HCT116 (cell line): Measurements from ENCODE around the gene APBA2. TPM values are rescaled to one million over a fixed set of nuclear protein-coding genes. Genes with fewer than 3 reads are reported as not detected.

Experiments used
- ATAC-seq: fragments of 200-7000 bp; cut with Tn5 transposase; 2 replicates; pipeline ENCODE4 v1.9.1; 2020; ENCODE audit warnings: mild to moderate bottlenecking, moderate library complexity
- BruUV-seq: library from RNA; stranded (reverse); fragments of 400-500 nt; replicated peaks from 2 replicates; lab custom pipeline; 2021; lab: Mats Ljungman, UMichigan
- CTCF ChIA-PET: fragments of 300-600 bp; sonication (Branson Sonifier 250); formaldehyde crosslinking; loops from one replicate; lab custom pipeline; 2021; ENCODE audit warnings: antibody characterized with exemption; lab: Charles Lee
- POLR2A ChIA-PET: fragments of 300-600, 350-600 bp; sonication (Branson Sonifier 250); formaldehyde crosslinking; loops from one replicate; lab custom pipeline; 2021; ENCODE audit warnings: antibody characterized with exemption; lab: Charles Lee
- RAD21 ChIA-PET, 2 experiments: fragments of 300-600 bp; sonication (Branson Sonifier 250); formaldehyde crosslinking; loops; one replicate each; lab custom pipeline; 2023; ENCODE audit warnings: low total read pairs in 2 of 2; ENCODE audit not compliant: uncharacterized antibody in 2 of 2, unreplicated experiment in 2 of 2, low non-redundant PET in 1 of 2; lab: Charles Lee
- DNase-seq: peaks from one replicate; pipeline ENCODE4 v3.0.0-alpha.2; 2010; ENCODE audit warnings: low read depth, low spot score
- H2AFZ ChIP-seq: fragments of 200-600 bp; shearing (Covaris generic), sonication (generic); 2 replicates; pipeline ENCODE4 v1.6.1; 2017; ENCODE audit warnings: low read depth, mixed run types, mixed read lengths, antibody characterized with exemption, low read length; ENCODE audit not compliant: poor library complexity, severe bottlenecking
- H3K27ac ChIP-seq: 2 replicates; pipeline ENCODE4 v1.5.1; 2012; ENCODE audit warnings: low read depth, low read length
- H3K27me3 ChIP-seq: fragments of 200-600 bp; sonication (generic); 2 replicates; pipeline ENCODE4 v1.6.1; 2016; ENCODE audit warnings: mixed run types, low read length, mixed read lengths; ENCODE audit not compliant: insufficient read depth
- H3K36me3 ChIP-seq, 2 experiments: fragments of 200-500 bp in 1 of 2; fragments of 200-600 bp in 1 of 2; sonication (Bioruptor generic) in 1 of 2; sonication (generic) in 1 of 2; 2 replicates each; pipeline versions ENCODE4 v1.5.1 to v1.6.1; 2014 to 2016; ENCODE audit warnings: low read length in 2 of 2, inconsistent platforms in 1 of 2, mixed read lengths in 1 of 2, mixed run types in 1 of 2; ENCODE audit not compliant: insufficient read depth in 2 of 2, control insufficient read depth in 1 of 2
- H3K4me1 ChIP-seq, 2 experiments: fragments of 200-600 bp in 1 of 2; sonication (generic) in 1 of 2; 2 replicates each; pipeline versions ENCODE4 v1.5.1 to v1.6.1; 2012 to 2017; ENCODE audit warnings: low read length in 2 of 2, inconsistent platforms in 1 of 2, mild to moderate bottlenecking in 1 of 2, mixed read lengths in 1 of 2, mixed run types in 1 of 2, moderate library complexity in 1 of 2; ENCODE audit not compliant: insufficient read depth in 2 of 2, control insufficient read depth in 1 of 2
- H3K4me2 ChIP-seq: fragments of 200-600 bp; sonication (generic); 2 replicates; pipeline ENCODE4 v1.6.1; 2017; ENCODE audit warnings: mixed run types, low read length, mixed read lengths
- H3K4me3 ChIP-seq, 2 experiments: fragments of 200-600 bp in 1 of 2; sonication (generic) in 1 of 2; replicated peaks in 1 of 2; 2 replicates each; pipeline ENCODE4 v1.5.1; 2011 to 2016; ENCODE audit warnings: low read length in 2 of 2, control low read depth in 1 of 2, low read depth in 1 of 2, mild to moderate bottlenecking in 1 of 2, mixed read lengths in 1 of 2, mixed run types in 1 of 2
- H3K79me2 ChIP-seq: fragments of 200-600 bp; sonication (generic); 2 replicates; pipeline ENCODE4 v1.6.1; 2017; ENCODE audit warnings: mild to moderate bottlenecking, mixed run types, low read length, moderate library complexity, mixed read lengths; ENCODE audit not compliant: insufficient read depth
- H3K9ac ChIP-seq: fragments of 200-600 bp; sonication (generic); 2 replicates; pipeline ENCODE4 v1.6.1; 2016; ENCODE audit warnings: low read length, mixed read lengths
- H3K9me2 ChIP-seq: fragments of 200-600 bp; sonication (generic), shearing (Covaris generic); 2 replicates; pipeline ENCODE4 v1.6.1; 2017; ENCODE audit warnings: mixed run types, mild to moderate bottlenecking, moderate library complexity; ENCODE audit not compliant: insufficient read depth
- H3K9me3 ChIP-seq, 2 experiments: fragments of 200-500 bp in 1 of 2; fragments of 200-600 bp in 1 of 2; sonication (Bioruptor generic) in 1 of 2; sonication (generic) in 1 of 2; 2 replicates each; pipeline ENCODE4 v1.6.1; 2014 to 2017; ENCODE audit warnings: low read length in 2 of 2, mixed read lengths in 2 of 2, inconsistent platforms in 1 of 2, low read depth in 1 of 2, mild to moderate bottlenecking in 1 of 2, mixed run types in 1 of 2, moderate library complexity in 1 of 2; ENCODE audit not compliant: control insufficient read depth in 1 of 2, insufficient read depth in 1 of 2
- H4K20me1 ChIP-seq: fragments of 200-600 bp; sonication (generic), shearing (Covaris generic); 2 replicates; pipeline ENCODE4 v1.6.1; 2017; ENCODE audit warnings: mixed run types, mild to moderate bottlenecking, moderate library complexity; ENCODE audit not compliant: insufficient read depth
- ATF3 ChIP-seq: IDR thresholded peaks from 2 replicates; pipeline ENCODE4 v1.6.1; 2012
- CBX3 ChIP-seq: IDR thresholded peaks from 2 replicates; pipeline ENCODE4 v1.6.1; 2012; ENCODE audit warnings: low read depth
- CEBPB ChIP-seq: IDR thresholded peaks from 2 replicates; pipeline ENCODE4 v1.6.1; 2012; ENCODE audit warnings: low read depth
- CTCF ChIP-seq, 3 experiments: fragments of 200-600 bp in 1 of 3; sonication (generic) in 1 of 3; IDR thresholded peaks in 2 of 3; conservative IDR thresholded peaks in 1 of 3; 2 replicates each; pipeline ENCODE4 v1.5.1; 2012 to 2017; ENCODE audit warnings: low read depth in 2 of 3, low read length in 2 of 3, antibody characterized with exemption in 1 of 3, borderline replicate concordance in 1 of 3, control low read depth in 1 of 3, mild to moderate bottlenecking in 1 of 3, mixed read lengths in 1 of 3, mixed run types in 1 of 3, moderate library complexity in 1 of 3; ENCODE audit not compliant: insufficient read depth in 1 of 3
- ELF1 ChIP-seq: IDR thresholded peaks from 2 replicates; pipeline ENCODE4 v1.6.1; 2012; ENCODE audit warnings: low read depth, borderline replicate concordance
- EZH2 ChIP-seq: fragments of 200-600 bp; sonication (generic); IDR thresholded peaks from 2 replicates; pipeline ENCODE4 v1.6.1; 2017; ENCODE audit warnings: antibody characterized with exemption, mixed run types
- EZH2phosphoT487 ChIP-seq: fragments of 200-600 bp; IDR thresholded peaks from 2 replicates; pipeline ENCODE4 v1.6.1; 2018; ENCODE audit warnings: antibody characterized with exemption, borderline replicate concordance
- FOSL1 ChIP-seq: IDR thresholded peaks from 2 replicates; pipeline ENCODE4 v1.6.1; 2012; ENCODE audit warnings: low read depth
- POLR2A ChIP-seq: IDR thresholded peaks from 2 replicates; pipeline ENCODE4 v1.7.0; 2011; ENCODE audit warnings: borderline replicate concordance; ENCODE audit not compliant: insufficient read depth, insufficient read length; ENCODE audit errors: extremely low read depth
- POLR2AphosphoS5 ChIP-seq: IDR thresholded peaks from 2 replicates; pipeline ENCODE4 v1.6.1; 2011; ENCODE audit warnings: mild to moderate bottlenecking, low read depth, low read length, moderate library complexity
- RAD21 ChIP-seq: IDR thresholded peaks from 2 replicates; pipeline ENCODE4 v1.6.1; 2012; ENCODE audit warnings: low read depth, mild to moderate bottlenecking
- SIN3A ChIP-seq: IDR thresholded peaks from 2 replicates; pipeline ENCODE4 v1.6.1; 2012; ENCODE audit warnings: low read depth
- SP1 ChIP-seq: IDR thresholded peaks from 2 replicates; pipeline ENCODE4 v1.6.1; 2012; ENCODE audit warnings: low read depth
- SRF ChIP-seq: IDR thresholded peaks from 2 replicates; pipeline ENCODE4 v1.6.1; 2012; ENCODE audit warnings: low read depth
- TCF7L2 ChIP-seq: IDR thresholded peaks from 2 replicates; pipeline ENCODE4 v1.7.0; 2011; ENCODE audit warnings: borderline replicate concordance, inconsistent platforms; ENCODE audit not compliant: insufficient read depth, insufficient read length; ENCODE audit errors: extremely low read depth
- YY1 ChIP-seq: IDR thresholded peaks from 2 replicates; pipeline ENCODE4 v1.6.1; 2011; ENCODE audit warnings: low read length, low read depth, moderate library complexity, mild to moderate bottlenecking; ENCODE audit not compliant: insufficient replicate concordance; ENCODE audit errors: extremely low read depth
- ZNF274 ChIP-seq: fragments of 200-500 bp; sonication (Bioruptor generic); IDR thresholded peaks from 2 replicates; pipeline ENCODE4 v1.6.1; 2014; ENCODE audit warnings: mild to moderate bottlenecking, low read depth, low read length, inconsistent platforms
- intact Hi-C: fragments of 100-400 bp; cut with micrococcal nuclease; formaldehyde crosslinking; loops from 2 replicates; pipeline ENCODE4 v1.10.0; 2022
- total RNA-seq: library from RNA; stranded (reverse); gene quantifications from one replicate; pipeline ENCODE4 v1.2.1, GENCODE V29; 2021; ENCODE audit not compliant: unreplicated experiment
- TF ChIP-seq, protein P1 (sequence below): IDR thresholded peaks from 2 replicates; pipeline ENCODE4 v1.6.1; 2012

The APBA2 gene
- total RNA-seq, 1 experiment from 2014 or later = 0.47 TPM

GRCh38 chr15:28981351-28981720 is 95.6 kb downstream of the APBA2 start:
- Histone ChIP-seq H3K4me3 (no peak overlapping the region), H2AFZ (no peak overlapping the region), H4K20me1 (no peaks in the 10 kb centered on the region), H3K27ac (no peak overlapping the region)
- BruUV-seq = no TSS peak
- CTCF ChIA-PET = no interaction called here
- TF ChIP-seq EZH2 (no peak), TCF7L2 (no peak), ELF1 (no peak), CTCF (IDR thresholded peaks at IDR 0.05 in 2 of 3, conservative IDR thresholded peaks at IDR 0.05 in 1 of 3; ENCODE audit: borderline replicate concordance in 1 of 3, insufficient read depth in 1 of 3, low read depth in 2 of 3, low read length in 2 of 3) (no peak), ZNF274 (no peak), YY1 (no peak), CEBPB (no peak), EZH2phosphoT487 (no peak), FOSL1 (no peak), CBX3 (no peak), SRF (no peak), SIN3A (no peak), ATF3 (no peak), POLR2A (no peak), SP1 (no peak), POLR2AphosphoS5 (no peak), RAD21 (no peak)
- TF ChIP-seq, protein P1, sequence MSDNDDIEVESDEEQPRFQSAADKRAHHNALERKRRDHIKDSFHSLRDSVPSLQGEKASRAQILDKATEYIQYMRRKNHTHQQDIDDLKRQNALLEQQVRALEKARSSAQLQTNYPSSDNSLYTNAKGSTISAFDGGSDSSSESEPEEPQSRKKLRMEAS = no peak
- TF ChIP-seq, all 23 proteins: peak for 0
- intact Hi-C loops = no loop called here
- peaks cover 21% of the 10 kb centered on the region for H3K27me3 ChIP-seq
- ChIA-PET RAD21 (no interaction called here), POLR2A (no interaction called here)
- no peak overlapping the region for H3K9ac ChIP-seq
- H3K4me1 ChIP-seq = peaks cover 0 to 14% of the 10 kb centered on the region in 2 experiments; a peak in 3 of 4 replicates
- no peaks in the 10 kb centered on the region for H3K9me2 ChIP-seq
- no peaks in the 10 kb centered on the region for H3K36me3 ChIP-seq
- ATAC-seq = no peak
- no peak overlapping the region for H3K4me2 ChIP-seq
- no peak for DNase-seq
- no peaks in the 10 kb centered on the region for H3K79me2 ChIP-seq
- no peaks in the 10 kb centered on the region for H3K9me3 ChIP-seq
